ENCODE results near the gene SPTLC3. TPM values are rescaled to one million over a fixed set of nuclear protein-coding genes. Genes with fewer than 3 reads are reported as not detected.

The SPTLC3 gene
- total and polyA plus RNA-seq, 9 donors, result 2.1 to 10.5 (median 8.8) TPM

DNA sequence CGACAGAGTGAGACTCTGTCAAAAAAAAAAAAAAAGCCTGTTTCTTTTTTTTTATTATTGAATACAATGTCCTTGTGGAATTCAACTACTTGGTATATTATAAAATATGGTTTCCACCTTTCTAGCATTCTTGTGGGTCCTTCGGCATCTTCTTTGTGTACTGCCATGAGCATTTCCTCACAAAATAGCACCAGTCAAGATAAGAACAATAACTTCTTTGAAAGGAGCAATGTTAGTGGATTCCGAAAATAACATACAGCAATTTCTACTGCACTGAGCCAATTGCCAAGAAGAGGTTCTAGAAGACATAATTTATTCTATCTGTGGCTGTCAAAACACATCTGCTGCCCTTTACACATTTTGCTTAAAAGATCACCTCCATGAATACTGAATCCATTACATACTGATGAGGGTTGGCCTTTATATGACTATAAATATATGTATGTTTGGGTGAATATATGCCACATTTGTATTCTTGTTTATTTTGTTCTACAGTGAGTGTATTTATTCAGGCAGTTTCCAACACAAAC, 19.1 kb upstream of the SPTLC3 start:
- Histone ChIP-seq H3K4me3 (no peak overlapping the region), H3K36me3 (no peaks in the 10 kb centered on the region), H3K4me1 (ENCODE audit: insufficient read depth) (no peaks in the 10 kb centered on the region), H3K27ac (no peak overlapping the region), H3K27me3 (no peaks in the 10 kb centered on the region), H3K9me3 (no peaks in the 10 kb centered on the region)
- 58 to 68% (median 59%) methylated on average over 3 of the region's 3 CpGs for WGBS, 3 donors
- TF ChIP-seq POLR2A (IDR thresholded peaks at IDR 0.05), result no peak
- TF ChIP-seq, protein P1, sequence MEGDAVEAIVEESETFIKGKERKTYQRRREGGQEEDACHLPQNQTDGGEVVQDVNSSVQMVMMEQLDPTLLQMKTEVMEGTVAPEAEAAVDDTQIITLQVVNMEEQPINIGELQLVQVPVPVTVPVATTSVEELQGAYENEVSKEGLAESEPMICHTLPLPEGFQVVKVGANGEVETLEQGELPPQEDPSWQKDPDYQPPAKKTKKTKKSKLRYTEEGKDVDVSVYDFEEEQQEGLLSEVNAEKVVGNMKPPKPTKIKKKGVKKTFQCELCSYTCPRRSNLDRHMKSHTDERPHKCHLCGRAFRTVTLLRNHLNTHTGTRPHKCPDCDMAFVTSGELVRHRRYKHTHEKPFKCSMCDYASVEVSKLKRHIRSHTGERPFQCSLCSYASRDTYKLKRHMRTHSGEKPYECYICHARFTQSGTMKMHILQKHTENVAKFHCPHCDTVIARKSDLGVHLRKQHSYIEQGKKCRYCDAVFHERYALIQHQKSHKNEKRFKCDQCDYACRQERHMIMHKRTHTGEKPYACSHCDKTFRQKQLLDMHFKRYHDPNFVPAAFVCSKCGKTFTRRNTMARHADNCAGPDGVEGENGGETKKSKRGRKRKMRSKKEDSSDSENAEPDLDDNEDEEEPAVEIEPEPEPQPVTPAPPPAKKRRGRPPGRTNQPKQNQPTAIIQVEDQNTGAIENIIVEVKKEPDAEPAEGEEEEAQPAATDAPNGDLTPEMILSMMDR (IDR thresholded peaks at IDR 0.05), result no peak
- no peak for TF ChIP-seq EP300 (IDR thresholded peaks at IDR 0.05)
- no peak for DNase-seq
- intact Hi-C loops (cut with DNase I), result no loop called here

DNA sequence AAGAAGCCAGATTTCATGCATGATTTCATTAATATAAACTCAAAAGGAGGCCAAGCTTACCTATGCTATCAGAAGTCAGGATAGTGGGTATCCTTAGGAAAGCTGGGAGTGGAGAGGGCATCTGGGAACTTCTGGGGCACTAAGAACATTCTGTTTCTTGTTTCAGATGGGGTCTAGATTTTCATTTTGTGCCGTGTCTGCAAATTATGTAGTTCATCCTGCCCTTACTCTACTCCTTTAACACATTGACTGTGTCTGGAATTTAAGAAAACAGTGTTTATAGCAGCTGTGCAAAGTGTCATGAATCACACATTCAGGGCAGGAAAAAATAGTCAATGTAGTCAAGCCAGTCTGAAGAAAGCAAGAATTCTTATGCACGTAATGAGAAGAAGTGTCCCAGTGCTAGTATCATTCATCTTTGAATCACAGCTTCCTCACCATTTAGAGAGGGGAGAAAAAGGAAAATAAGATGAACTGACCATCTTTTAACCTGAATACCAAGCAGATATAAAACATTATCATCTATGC, 11.6 kb upstream of the SPTLC3 start:
- Histone ChIP-seq H3K27me3 (no peaks in the 10 kb centered on the region), H3K27ac (no peak overlapping the region), H3K4me3 (no peak overlapping the region), H3K4me1 (ENCODE audit: insufficient read depth) (no peaks in the 10 kb centered on the region), H3K9me3 (no peaks in the 10 kb centered on the region), H3K36me3 (no peaks in the 10 kb centered on the region)
- intact Hi-C loops (cut with DNase I), result no loop called here
- 33 to 47% (median 42%) methylated on average over 2 of the region's 2 CpGs for WGBS, 3 donors
- no peak for DNase-seq
- no peak for TF ChIP-seq POLR2A (IDR thresholded peaks at IDR 0.05)
- TF ChIP-seq, protein P1 (IDR thresholded peaks at IDR 0.05), result no peak
- no peak for TF ChIP-seq EP300 (IDR thresholded peaks at IDR 0.05)

DNA sequence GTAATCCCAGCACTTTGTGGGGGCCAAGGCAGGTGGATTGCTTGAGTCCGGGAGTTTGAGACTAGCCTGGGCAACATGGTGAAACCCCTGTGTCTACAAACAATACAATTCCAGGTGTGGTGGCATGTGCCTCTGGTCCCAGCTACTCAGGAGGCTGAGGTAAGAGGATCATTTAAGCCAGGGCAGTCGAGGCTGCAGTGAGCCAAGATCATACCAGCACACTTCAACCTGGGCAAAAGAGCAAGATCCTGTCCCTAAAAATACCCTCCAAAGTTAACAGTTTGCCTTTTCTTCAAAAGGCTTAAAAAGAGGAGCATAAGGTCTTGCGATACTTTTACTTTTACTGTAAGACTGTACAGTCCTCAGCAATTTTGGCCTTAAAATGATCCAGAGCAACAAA, 10.7 kb upstream of the SPTLC3 start:
- WGBS, 3 donors, result 83 to 89% (median 85%) methylated on average over 3 of the region's 3 CpGs
- H3K4me3 ChIP-seq, result no peak overlapping the region
- H3K4me1 ChIP-seq (ENCODE audit: insufficient read depth), result no peaks in the 10 kb centered on the region
- H3K36me3 ChIP-seq, result no peaks in the 10 kb centered on the region
- DNase-seq, result no peak
- TF ChIP-seq EP300 (IDR thresholded peaks at IDR 0.05) (no peak), POLR2A (IDR thresholded peaks at IDR 0.05) (no peak)
- TF ChIP-seq, protein P1 (IDR thresholded peaks at IDR 0.05), result no peak
- H3K9me3 ChIP-seq, result no peaks in the 10 kb centered on the region
- intact Hi-C loops (cut with DNase I), result no loop called here
- no peaks in the 10 kb centered on the region for H3K27me3 ChIP-seq
- H3K27ac ChIP-seq, result no peak overlapping the region

DNA sequence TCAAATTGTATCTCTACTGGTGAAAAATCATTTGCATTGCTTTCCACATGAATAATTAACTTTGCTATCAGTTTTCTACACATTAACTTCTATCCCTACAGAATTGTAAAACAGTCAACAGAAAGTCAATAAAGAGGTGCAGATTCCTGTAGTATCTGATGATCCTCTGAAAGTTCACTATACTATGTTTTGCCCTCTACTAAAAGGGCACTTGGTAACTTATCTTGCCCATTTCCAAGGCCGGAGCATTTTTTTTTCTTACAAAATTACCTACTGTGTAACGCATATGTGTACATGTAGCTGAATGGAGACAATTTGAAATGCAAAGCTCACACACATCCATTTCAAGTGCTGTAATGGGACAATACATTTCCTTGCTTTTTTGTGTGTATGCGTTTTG, 9.6 kb upstream of the SPTLC3 start:
- H3K27ac ChIP-seq, result no peak overlapping the region
- H3K4me3 ChIP-seq, result no peak overlapping the region
- WGBS, 3 donors, result 88 to 91% (median 88%) methylated on average over 3 of the region's 3 CpGs
- no peaks in the 10 kb centered on the region for H3K27me3 ChIP-seq
- no peaks in the 10 kb centered on the region for H3K36me3 ChIP-seq
- no peak for TF ChIP-seq POLR2A (IDR thresholded peaks at IDR 0.05)
- TF ChIP-seq EP300 (IDR thresholded peaks at IDR 0.05), result no peak
- TF ChIP-seq, protein P1 (IDR thresholded peaks at IDR 0.05), result no peak
- intact Hi-C loops (cut with DNase I), result no loop called here
- H3K9me3 ChIP-seq, result no peaks in the 10 kb centered on the region
- no peaks in the 10 kb centered on the region for H3K4me1 ChIP-seq (ENCODE audit: insufficient read depth)
- DNase-seq, result no peak
